Upper lobe of left lung (tissue), 6 donors: ENCODE results near the gene SUPT3H. TPM values are rescaled to one million over a fixed set of nuclear protein-coding genes. Genes with fewer than 3 reads are reported as not detected.
A peak's percentile ranks its signal among the peaks of the same experiment; 100 is the strongest.

Experiments used
- ATAC-seq, 2 donors: fragments of 200-7000 bp; cut with Tn5 transposase; one replicate each; pipeline ENCODE4 v1.9.1; 2022; ENCODE audit warnings: mild to moderate bottlenecking in 2 of 2, moderate library complexity in 2 of 2; ENCODE audit not compliant: low FRiP score in 2 of 2
- DNase-seq, 2 donors: peaks; one replicate each; pipeline ENCODE4 v3.0.0-alpha.2; 2019 to 2020
- H3K27ac ChIP-seq, 4 donors: fragments of 200-600 bp; sonication (generic); one replicate each; pipeline ENCODE4 v1.5.1; 2016 to 2019
- H3K27me3 ChIP-seq, 4 donors: fragments of 200-600 bp; sonication (generic); one replicate each; pipeline ENCODE4 v1.5.1; 2017 to 2019
- H3K36me3 ChIP-seq, 4 donors: fragments of 200-600 bp; sonication (generic); one replicate each; pipeline ENCODE4 v1.5.1; 2016 to 2019
- H3K4me1 ChIP-seq, 4 donors: fragments of 200-600 bp; sonication (generic); one replicate each; pipeline ENCODE4 v1.5.1; 2018 to 2019
- H3K4me3 ChIP-seq, 4 donors: fragments of 200-600 bp; sonication (generic); one replicate each; pipeline ENCODE4 v1.5.1; 2017 to 2019; ENCODE audit warnings: mild to moderate bottlenecking in 2 of 4, moderate library complexity in 1 of 4
- H3K9me3 ChIP-seq, 4 donors: fragments of 200-600 bp; sonication (generic); one replicate each; pipeline ENCODE4 v1.5.1; 2018 to 2019
- EP300 ChIP-seq, 4 donors: sonication (generic); formaldehyde crosslinking; IDR thresholded peaks; one replicate each; pipeline ENCODE4 v1.5.1; 2017; ENCODE audit warnings: antibody characterized with exemption in 4 of 4, control low read depth in 2 of 4
- POLR2A ChIP-seq, 4 donors: fragments of 450-650 bp; IDR thresholded peaks; one replicate each; pipeline ENCODE4 v1.5.1; 2016 to 2017; ENCODE audit warnings: antibody characterized with exemption in 4 of 4, mild to moderate bottlenecking in 2 of 4
- POLR2AphosphoS5 ChIP-seq, 2 donors: sonication (generic); formaldehyde crosslinking; IDR thresholded peaks; one replicate each; pipeline ENCODE4 v1.5.1; 2017; ENCODE audit warnings: antibody characterized with exemption in 2 of 2
- WGBS, 2 donors: methylation state at CpG; one replicate each; pipeline ENCODE4 v1.1.5; 2017 to 2018; 5-methylcytosine and 5-hydroxymethylcytosine counted together
- total RNA-seq, 6 donors: library from RNA; depleted of rRNA in 4 of 6; stranded (reverse); fragments of >200 nt in 4 of 6; gene quantifications; one replicate each; pipeline versions ENCODE4 v1.1.0 to v1.2.1, GENCODE V29; 2016 to 2021
- TF ChIP-seq, protein P1 (sequence below), 6 experiments: fragments of 450-650 bp in 4 of 6; fragments of 200-600 bp in 2 of 6; sonication (generic) in 2 of 6; IDR thresholded peaks; one replicate each; pipeline ENCODE4 v1.5.1; 2016 to 2019; ENCODE audit warnings: antibody characterized with exemption in 6 of 6
- donor health status: DM: no; HTN: no; CAD: no; lungs with moderate emphysema.
- donor health status: DM: no; HTN: yes; CAD: no; lungs with severe emphysema.

SUPT3H gene
- total RNA-seq = 10 to 100 TPM in 2 of 6 donors, 1 to 10 TPM in 4; 6.4 to 45.1 (median 8.9) TPM

DNA sequence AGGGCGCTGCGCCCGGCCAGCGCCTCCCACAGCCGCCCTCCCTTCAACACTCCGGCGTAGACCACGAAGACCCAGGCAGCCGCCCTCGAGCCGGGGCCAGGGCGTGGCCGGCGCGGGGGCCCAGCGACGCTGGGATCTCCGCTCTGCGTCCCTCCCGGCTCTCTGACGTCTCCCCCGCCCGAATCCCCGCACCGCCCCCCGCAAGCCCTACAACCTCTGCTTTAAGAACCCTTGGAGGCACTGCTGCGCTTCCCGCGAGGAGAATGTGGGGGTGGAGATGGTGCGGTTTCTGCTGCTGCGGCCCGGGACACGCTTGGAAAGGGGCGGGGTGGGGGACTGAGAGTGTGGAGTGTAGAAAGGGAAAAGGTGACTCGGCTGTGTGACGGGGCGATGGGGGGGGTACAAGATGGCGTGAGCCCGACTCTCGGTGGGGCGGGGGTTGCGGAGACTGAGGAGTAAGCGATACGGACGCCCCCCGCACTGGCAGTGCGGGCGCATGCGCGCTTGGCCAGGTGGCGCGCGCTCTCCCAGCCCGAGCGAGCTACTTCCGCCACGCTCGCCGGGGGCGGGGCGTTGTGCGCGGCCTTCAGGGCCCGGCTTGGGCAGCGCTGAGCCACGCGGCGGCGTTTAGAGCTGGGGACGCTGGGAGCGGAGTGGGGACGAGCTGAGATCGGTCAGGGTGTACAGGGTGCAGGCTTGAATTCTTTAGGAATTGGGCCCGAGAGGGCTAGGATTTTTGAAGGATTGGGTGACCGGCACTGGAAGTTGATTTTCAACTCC lies at the start of gene SUPT3H:
TSS of gene SUPT3H (minus strand) at position 381 of the 780 bp plus-strand sequence.
- no peaks in the 10 kb centered on the region for H3K9me3 ChIP-seq
- TF ChIP-seq POLR2A (IDR thresholded peaks at IDR 0.05) (peak in 3 of 4 donors; percentile 61 to 88 (median 76)), EP300 (IDR thresholded peaks at IDR 0.05) (no peak), POLR2AphosphoS5 (IDR thresholded peaks at IDR 0.05) (peak; percentile 60 to 90)
- TF ChIP-seq, protein P1, sequence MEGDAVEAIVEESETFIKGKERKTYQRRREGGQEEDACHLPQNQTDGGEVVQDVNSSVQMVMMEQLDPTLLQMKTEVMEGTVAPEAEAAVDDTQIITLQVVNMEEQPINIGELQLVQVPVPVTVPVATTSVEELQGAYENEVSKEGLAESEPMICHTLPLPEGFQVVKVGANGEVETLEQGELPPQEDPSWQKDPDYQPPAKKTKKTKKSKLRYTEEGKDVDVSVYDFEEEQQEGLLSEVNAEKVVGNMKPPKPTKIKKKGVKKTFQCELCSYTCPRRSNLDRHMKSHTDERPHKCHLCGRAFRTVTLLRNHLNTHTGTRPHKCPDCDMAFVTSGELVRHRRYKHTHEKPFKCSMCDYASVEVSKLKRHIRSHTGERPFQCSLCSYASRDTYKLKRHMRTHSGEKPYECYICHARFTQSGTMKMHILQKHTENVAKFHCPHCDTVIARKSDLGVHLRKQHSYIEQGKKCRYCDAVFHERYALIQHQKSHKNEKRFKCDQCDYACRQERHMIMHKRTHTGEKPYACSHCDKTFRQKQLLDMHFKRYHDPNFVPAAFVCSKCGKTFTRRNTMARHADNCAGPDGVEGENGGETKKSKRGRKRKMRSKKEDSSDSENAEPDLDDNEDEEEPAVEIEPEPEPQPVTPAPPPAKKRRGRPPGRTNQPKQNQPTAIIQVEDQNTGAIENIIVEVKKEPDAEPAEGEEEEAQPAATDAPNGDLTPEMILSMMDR (IDR thresholded peaks at IDR 0.05) = peak in 4 of 6 experiments; percentile 7 to 48 (median 34)
- 1% methylated on average over 20 to 56 of the region's 75 CpGs for WGBS, 2 donors
- peak within 1 kb of the TSS; percentile 95 to 99 (median 96) for H3K27ac ChIP-seq
- ATAC-seq = peak; percentile 97 to 98
- H3K27me3 ChIP-seq = no peaks in the 10 kb centered on the region
- no peaks in the 10 kb centered on the region for H3K36me3 ChIP-seq
- DNase-seq = peak; percentile 93 to 99
- H3K4me1 ChIP-seq = peaks cover 0 to 21% (median 9%) of the 10 kb centered on the region in 4 donors
- peak within 1 kb of the TSS; percentile 62 to 88 (median 78) for H3K4me3 ChIP-seq

DNA sequence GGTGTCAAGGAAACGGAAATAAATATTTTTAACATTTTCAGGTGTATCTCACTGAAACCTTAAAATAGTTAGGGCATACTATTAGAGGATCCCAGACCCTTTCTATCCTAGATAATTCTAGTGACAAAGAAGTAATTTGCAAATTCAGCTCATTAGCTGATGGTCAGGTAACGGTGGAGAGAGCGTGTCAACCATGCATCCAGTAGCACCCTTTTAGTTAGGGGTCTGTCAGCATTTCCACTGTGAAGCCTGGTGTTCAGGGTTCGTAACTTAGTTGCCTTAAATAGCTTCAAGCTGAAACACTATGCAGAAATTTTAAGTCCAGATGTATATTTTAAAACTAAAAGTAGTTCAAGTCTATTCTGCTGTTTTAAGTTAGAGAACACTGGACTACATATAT lies 48.5 kb upstream of the SUPT3H start:
- no peaks in the 10 kb centered on the region for H3K9me3 ChIP-seq
- ATAC-seq (no peak), DNase-seq (no peak)
- 87 to 88% methylated on average over 4 of the region's 4 CpGs for WGBS, 2 donors
- no peak for TF ChIP-seq POLR2AphosphoS5 (IDR thresholded peaks at IDR 0.05)
- TF ChIP-seq POLR2A (IDR thresholded peaks at IDR 0.05) = no peak
- no peak for TF ChIP-seq EP300 (IDR thresholded peaks at IDR 0.05)
- TF ChIP-seq, protein P1 (IDR thresholded peaks at IDR 0.05) = no peak
- peaks cover 0 to 14% (median 2%) of the 10 kb centered on the region in 4 donors for H3K27me3 ChIP-seq
- H3K4me3 ChIP-seq = no peak overlapping the region
- H3K4me1 ChIP-seq = peaks cover 13 to 28% (median 21%) of the 10 kb centered on the region in 4 donors
- H3K27ac ChIP-seq = no peak overlapping the region
- H3K36me3 ChIP-seq = no peaks in the 10 kb centered on the region

DNA sequence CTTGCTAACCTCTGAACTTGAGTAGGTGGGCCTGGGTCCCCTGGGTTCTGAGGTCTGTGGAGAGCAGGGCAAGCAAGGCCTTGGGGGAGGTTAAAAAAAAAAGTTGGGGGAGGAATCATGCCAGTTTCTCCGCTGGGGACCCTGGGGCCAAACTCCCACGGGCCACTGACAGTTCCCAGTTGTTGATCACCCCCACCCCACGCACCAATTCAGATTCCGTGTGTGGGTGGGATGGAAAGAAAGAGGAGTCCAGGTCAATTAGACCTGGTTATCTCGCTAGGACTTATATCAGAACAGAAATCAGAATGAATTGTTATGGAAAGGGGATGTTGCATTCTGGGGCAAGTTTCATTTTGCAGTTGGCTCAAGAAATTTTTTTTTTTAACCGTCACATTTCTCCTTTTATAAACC lies 46.7 kb upstream of the SUPT3H start:
- TF ChIP-seq POLR2AphosphoS5 (IDR thresholded peaks at IDR 0.05) = no peak
- no peak for TF ChIP-seq EP300 (IDR thresholded peaks at IDR 0.05)
- TF ChIP-seq POLR2A (IDR thresholded peaks at IDR 0.05) = no peak
- TF ChIP-seq, protein P1 (IDR thresholded peaks at IDR 0.05) = no peak

DNA sequence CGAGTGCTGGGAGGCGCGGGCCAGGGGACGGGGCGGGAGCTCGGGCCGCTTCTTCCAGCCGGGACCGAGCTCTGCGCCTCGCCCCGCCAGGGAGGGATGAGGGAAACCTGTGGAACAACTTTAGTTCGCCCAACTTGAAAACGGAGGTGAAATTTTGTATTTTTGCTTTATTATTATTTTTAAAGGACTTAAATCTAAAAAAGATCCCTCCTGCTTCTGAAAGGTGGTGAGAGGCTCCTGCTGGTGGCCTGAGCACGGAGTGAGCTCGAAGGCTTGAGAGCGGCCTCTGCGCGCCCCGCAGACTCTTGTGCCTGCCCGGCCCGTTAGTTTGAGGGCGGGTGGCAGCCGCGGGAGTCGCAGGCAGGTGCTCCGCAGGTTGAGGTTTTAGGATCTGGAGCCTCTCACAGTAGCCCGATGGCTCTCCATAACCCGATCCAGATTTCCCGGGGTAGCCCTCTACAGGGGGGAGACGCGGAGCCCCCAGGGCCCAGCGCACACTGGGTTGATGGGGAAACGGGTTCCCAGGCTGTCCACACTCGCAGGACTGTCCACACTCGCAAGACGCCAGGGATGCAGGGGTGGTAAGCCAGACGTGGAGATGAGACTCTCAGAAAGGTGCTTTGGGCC lies 46.2 kb upstream of the SUPT3H start:
- peaks cover 33 to 48% (median 42%) of the 10 kb centered on the region in 4 donors for H3K4me1 ChIP-seq
- ATAC-seq (peak; percentile 47 to 57), DNase-seq (peak; percentile 56 to 89)
- no peaks in the 10 kb centered on the region for H3K36me3 ChIP-seq
- TF ChIP-seq POLR2AphosphoS5 (IDR thresholded peaks at IDR 0.05) = no peak
- no peak for TF ChIP-seq POLR2A (IDR thresholded peaks at IDR 0.05)
- TF ChIP-seq, protein P1 (IDR thresholded peaks at IDR 0.05) = no peak
- no peak for TF ChIP-seq EP300 (IDR thresholded peaks at IDR 0.05)
- peaks cover 0 to 20% (median 9%) of the 10 kb centered on the region in 4 donors for H3K27me3 ChIP-seq
- WGBS, 2 donors = 16 to 18% methylated on average over 36 to 38 of the region's 38 CpGs
- peak overlapping the region in 3 of 4 donors; percentile 57 to 69 (median 63) for H3K4me3 ChIP-seq
- peak overlapping the region; percentile 72 to 89 (median 84) for H3K27ac ChIP-seq
- no peaks in the 10 kb centered on the region for H3K9me3 ChIP-seq

More for the DNA sequence above, 46.7 kb upstream of the SUPT3H start:
- Histone ChIP-seq H3K27ac (peak overlapping the region; percentile 72 to 89 (median 84)), H3K9me3 (no peaks in the 10 kb centered on the region), H3K36me3 (no peaks in the 10 kb centered on the region), H3K4me1 (peaks cover 30 to 46% (median 38%) of the 10 kb centered on the region in 4 donors), H3K4me3 (peak overlapping the region in 3 of 4 donors; percentile 57 to 69 (median 63)), H3K27me3 (peaks cover 0 to 20% (median 9%) of the 10 kb centered on the region in 4 donors)
- 55 to 59% methylated on average over 6 of the region's 6 CpGs for WGBS, 2 donors
- ATAC-seq (no peak), DNase-seq (no peak)
